Cardiac fibroblast (primary cell): ENCODE data around the gene CDKL5.

Experiments
- DNase-seq, 2 donors: peaks; one replicate each; pipeline versions ENCODE4 v3.0.0 to v3.0.0-alpha.2; 2010; ENCODE audit warnings: low read depth in 2 of 2
- H3K4me3 ChIP-seq, 2 donors: replicated peaks in 1 of 2; 1 replicate in 1 of 2; 2 replicates in 1 of 2; pipeline ENCODE4 v1.5.1; 2011; ENCODE audit warnings: low read depth in 2 of 2, low read length in 2 of 2, mild to moderate bottlenecking in 2 of 2, moderate library complexity in 1 of 2
- TF ChIP-seq, protein P1 (sequence below): IDR thresholded peaks from one replicate; pipeline ENCODE4 v1.5.1; 2011; ENCODE audit warnings: low read depth, mild to moderate bottlenecking, low read length, inconsistent platforms

The CDKL5 gene

GRCh38 chrX:18617407-18617750, 192.0 kb downstream of the CDKL5 start:
- TF ChIP-seq, protein P1, sequence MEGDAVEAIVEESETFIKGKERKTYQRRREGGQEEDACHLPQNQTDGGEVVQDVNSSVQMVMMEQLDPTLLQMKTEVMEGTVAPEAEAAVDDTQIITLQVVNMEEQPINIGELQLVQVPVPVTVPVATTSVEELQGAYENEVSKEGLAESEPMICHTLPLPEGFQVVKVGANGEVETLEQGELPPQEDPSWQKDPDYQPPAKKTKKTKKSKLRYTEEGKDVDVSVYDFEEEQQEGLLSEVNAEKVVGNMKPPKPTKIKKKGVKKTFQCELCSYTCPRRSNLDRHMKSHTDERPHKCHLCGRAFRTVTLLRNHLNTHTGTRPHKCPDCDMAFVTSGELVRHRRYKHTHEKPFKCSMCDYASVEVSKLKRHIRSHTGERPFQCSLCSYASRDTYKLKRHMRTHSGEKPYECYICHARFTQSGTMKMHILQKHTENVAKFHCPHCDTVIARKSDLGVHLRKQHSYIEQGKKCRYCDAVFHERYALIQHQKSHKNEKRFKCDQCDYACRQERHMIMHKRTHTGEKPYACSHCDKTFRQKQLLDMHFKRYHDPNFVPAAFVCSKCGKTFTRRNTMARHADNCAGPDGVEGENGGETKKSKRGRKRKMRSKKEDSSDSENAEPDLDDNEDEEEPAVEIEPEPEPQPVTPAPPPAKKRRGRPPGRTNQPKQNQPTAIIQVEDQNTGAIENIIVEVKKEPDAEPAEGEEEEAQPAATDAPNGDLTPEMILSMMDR: no peak
- H3K4me3 ChIP-seq: no peak overlapping the region
- DNase-seq: peak; percentile 42 to 81

- H3K4me3 ChIP-seq: no peak overlapping the region
- TF ChIP-seq, protein P1: no peak
- DNase-seq: no peak
These were observed 193.9 kb downstream of the CDKL5 start for GRCh38 chrX:18619288-18619687.

DNA sequence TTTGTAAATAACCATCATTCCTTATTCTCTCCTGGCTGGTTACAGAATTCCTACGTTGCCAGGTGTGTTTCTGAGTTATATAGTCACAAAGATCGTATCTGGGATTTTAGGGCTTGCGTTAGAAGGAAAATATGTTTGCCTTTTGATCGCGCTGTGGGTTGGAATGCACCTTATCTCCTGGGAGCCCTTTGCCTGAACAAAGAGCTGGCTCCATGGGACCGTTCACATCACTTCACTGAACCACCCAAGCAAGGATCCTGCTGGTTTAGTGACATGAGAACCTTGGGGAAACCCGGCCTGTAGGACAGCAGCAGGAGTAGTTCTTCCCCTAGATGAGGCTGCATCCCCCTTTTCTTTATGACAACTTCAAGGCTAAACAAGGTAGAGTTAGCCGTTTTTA, 194.9 kb downstream of the CDKL5 start:
- TF ChIP-seq, protein P1: no peak
- H3K4me3 ChIP-seq: no peak overlapping the region
- no peak for DNase-seq

- TF ChIP-seq, protein P1: no peak
- no peak for DNase-seq
- H3K4me3 ChIP-seq: no peak overlapping the region
These were observed 199.2 kb downstream of the CDKL5 start for GRCh38 chrX:18624599-18624998.

- TF ChIP-seq, protein P1: no peak
- no peak for DNase-seq
- H3K4me3 ChIP-seq: no peak overlapping the region
These were observed 205.5 kb downstream of the CDKL5 start for GRCh38 chrX:18630934-18631333.

DNA sequence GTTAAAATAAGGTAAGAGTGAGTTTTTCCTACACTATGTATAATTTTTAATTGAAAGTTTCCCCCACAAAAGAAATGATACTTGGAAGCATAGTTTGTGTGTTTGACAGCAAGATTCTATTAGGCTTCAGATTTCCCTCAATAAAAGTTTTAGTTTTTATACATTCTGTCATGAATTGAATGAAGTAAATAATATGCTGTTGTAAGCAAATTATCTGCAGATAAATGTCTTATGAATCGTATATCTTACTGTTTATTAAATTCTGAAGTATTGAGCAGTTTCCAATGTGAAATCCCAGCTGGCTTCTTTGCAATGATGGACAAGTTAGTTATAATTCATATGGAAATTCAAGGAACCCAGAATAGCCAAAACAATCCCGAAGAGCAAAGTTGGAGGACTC, 213.0 kb downstream of the CDKL5 start:
- no peak overlapping the region for H3K4me3 ChIP-seq
- no peak for DNase-seq
- TF ChIP-seq, protein P1: no peak

DNA sequence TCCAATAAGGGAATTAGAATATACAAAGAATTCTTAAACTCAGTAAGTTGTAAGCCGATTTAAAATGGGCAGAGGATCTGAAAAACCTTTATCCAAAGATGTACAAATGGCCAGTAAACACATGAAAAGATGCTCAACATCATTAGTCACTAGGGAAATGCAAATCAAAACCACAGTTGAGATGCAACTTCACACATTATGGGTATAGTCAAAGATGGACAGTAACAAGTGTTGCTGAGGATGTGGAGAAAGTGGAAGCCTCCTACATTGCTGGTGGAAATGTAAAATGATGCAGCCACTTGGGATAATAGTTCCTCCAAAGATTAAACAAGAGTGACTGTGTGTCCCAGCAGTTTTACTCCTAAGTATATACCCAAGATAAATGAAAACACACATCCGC, 213.9 kb downstream of the CDKL5 start:
- H3K4me3 ChIP-seq: no peak overlapping the region
- TF ChIP-seq, protein P1: no peak
- DNase-seq: no peak
